Endothelial cell (in vitro differentiated cells): ENCODE measurements around the gene KIAA1671. TPM values are rescaled to one million over a fixed set of nuclear protein-coding genes. Genes with fewer than 3 reads are reported as not detected.
A peak's percentile ranks its signal among the peaks of the same experiment; 100 is the strongest.

Source experiments
- DNase-seq: peaks from one replicate; pipeline ENCODE4 v3.0.0; 2021; ENCODE audit warnings: low spot score
- H3K27ac Mint-ChIP-seq: one replicate; pipeline ENCODE4 v1.8.0; 2021; ENCODE audit warnings: mixed read lengths, inconsistent platforms; ENCODE audit not compliant: unreplicated experiment
- H3K27me3 Mint-ChIP-seq: one replicate; pipeline ENCODE4 v1.8.0; 2021; ENCODE audit warnings: mild to moderate bottlenecking, moderate library complexity, mixed read lengths, inconsistent platforms; ENCODE audit not compliant: unreplicated experiment
- H3K36me3 Mint-ChIP-seq: one replicate; pipeline ENCODE4 v1.8.0; 2021; ENCODE audit warnings: mild to moderate bottlenecking, low read depth, mixed read lengths, inconsistent platforms; ENCODE audit not compliant: unreplicated experiment
- H3K4me1 Mint-ChIP-seq: one replicate; pipeline ENCODE4 v1.8.0; 2021; ENCODE audit warnings: mild to moderate bottlenecking, mixed read lengths, inconsistent platforms; ENCODE audit not compliant: unreplicated experiment
- H3K4me3 Mint-ChIP-seq: one replicate; pipeline ENCODE4 v1.8.0; 2021; ENCODE audit warnings: mild to moderate bottlenecking, mixed read lengths, inconsistent platforms; ENCODE audit not compliant: unreplicated experiment
- H3K9me3 Mint-ChIP-seq: one replicate; pipeline ENCODE4 v1.8.0; 2021; ENCODE audit warnings: mixed read lengths, inconsistent platforms; ENCODE audit not compliant: unreplicated experiment
- CTCF ChIP-seq: fragments of 200-600 bp; sonication (generic); IDR thresholded peaks from one replicate; pipeline ENCODE4 v1.5.0; 2021; ENCODE audit warnings: antibody characterized with exemption; ENCODE audit not compliant: unreplicated experiment
- total RNA-seq: library from RNA; stranded (reverse); fragmentation: NEBNext Ultra II Directional; extraction: Animal tissue kit (Norgen Biotek cat#: 25700); gene quantifications from one replicate; pipeline ENCODE4 v1.2.1, GENCODE V29; 2021; ENCODE audit not compliant: unreplicated experiment

Gene KIAA1671
- total RNA-seq, 1 donor from 2014 or later: 92.1 TPM

GRCh38 chr22:25104367-25104766, 151.9 kb downstream of the KIAA1671 start:
- no peaks in the 10 kb centered on the region for H3K9me3 Mint-ChIP-seq
- no peak for DNase-seq
- no peaks in the 10 kb centered on the region for H3K36me3 Mint-ChIP-seq
- H3K27ac Mint-ChIP-seq: no peak overlapping the region
- H3K27me3 Mint-ChIP-seq: peaks cover 5% of the 10 kb centered on the region
- no peak for TF ChIP-seq CTCF
- H3K4me3 Mint-ChIP-seq: no peak overlapping the region
- peaks cover 13% of the 10 kb centered on the region for H3K4me1 Mint-ChIP-seq

- DNase-seq: no peak
- Mint-ChIP-seq H3K27me3 (peaks cover 5% of the 10 kb centered on the region), H3K36me3 (peaks cover 3% of the 10 kb centered on the region), H3K4me1 (peaks cover 28% of the 10 kb centered on the region), H3K27ac (peak overlapping the region; percentile 41), H3K9me3 (no peaks in the 10 kb centered on the region), H3K4me3 (no peak overlapping the region)
- TF ChIP-seq CTCF: no peak
Measured at GRCh38 chr22:25105817-25106650, 153.5 kb downstream of the KIAA1671 start.

DNA sequence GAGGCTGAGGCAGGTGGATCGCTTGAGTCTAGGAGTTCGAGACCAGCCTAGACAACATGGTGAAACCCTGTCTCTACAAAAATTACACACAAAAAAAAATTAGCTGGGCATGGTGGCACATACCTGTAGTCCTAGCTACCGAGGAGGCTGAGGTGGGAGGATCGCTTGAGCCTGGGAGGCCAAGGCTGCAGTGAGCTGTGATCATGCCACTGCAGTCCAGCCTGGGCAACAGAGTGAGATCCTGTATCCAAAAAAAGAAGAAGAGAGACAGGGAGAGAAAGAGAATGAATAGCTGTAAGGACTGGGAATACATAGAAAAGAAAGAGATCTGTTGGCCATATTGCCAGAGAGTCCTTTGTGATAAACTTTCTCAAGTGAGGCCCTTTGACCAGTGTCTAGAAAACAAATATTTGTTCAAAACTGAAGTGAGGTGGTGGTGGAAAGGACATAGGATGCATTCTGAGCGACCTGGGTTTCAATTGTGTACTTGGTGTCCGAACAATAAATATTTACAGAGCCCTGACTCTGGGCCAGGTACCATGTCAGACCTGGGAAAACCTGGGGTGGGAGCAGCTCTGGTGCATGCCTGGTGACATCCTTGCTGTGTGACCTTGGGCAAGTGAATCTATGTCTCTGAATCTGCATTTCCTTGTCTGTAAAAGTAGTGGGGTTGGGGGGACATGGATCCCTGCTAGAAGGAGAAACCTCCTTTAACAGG, 157.5 kb downstream of the KIAA1671 start:
- Mint-ChIP-seq H3K27ac (peak overlapping the region; percentile 100), H3K4me1 (peaks cover 53% of the 10 kb centered on the region), H3K27me3 (peaks cover 17% of the 10 kb centered on the region), H3K36me3 (peaks cover 9% of the 10 kb centered on the region), H3K4me3 (peak overlapping the region; percentile 70), H3K9me3 (no peaks in the 10 kb centered on the region)
- no peak for DNase-seq
- no peak for TF ChIP-seq CTCF

GRCh38 chr22:25110596-25110845, 158.0 kb downstream of the KIAA1671 start:
- H3K9me3 Mint-ChIP-seq: no peaks in the 10 kb centered on the region
- H3K4me3 Mint-ChIP-seq: peak overlapping the region; percentile 96
- DNase-seq: no peak
- H3K36me3 Mint-ChIP-seq: peaks cover 13% of the 10 kb centered on the region
- H3K27ac Mint-ChIP-seq: peak overlapping the region; percentile 100
- no peak for TF ChIP-seq CTCF
- peaks cover 20% of the 10 kb centered on the region for H3K27me3 Mint-ChIP-seq
- H3K4me1 Mint-ChIP-seq: peaks cover 57% of the 10 kb centered on the region
